Forelimb muscle (tissue), 1 donor: ENCODE measurements around the gene XRCC6. TPM values are rescaled to one million over a fixed set of nuclear protein-coding genes. Genes with fewer than 3 reads are reported as not detected.
"Not testable (repeated sequence)": the region's sequence is repeated elsewhere in the genome, so short reads cannot be mapped to it uniquely, and the experiment has no call there.

Experiments
- DNase-seq: peaks from one replicate; pipeline ENCODE4 v3.0.0-alpha.2; 2013; ENCODE audit warnings: low read depth
- polyA plus RNA-seq: library from polyadenylated mRNA; unstranded; fragments of 120-200 nt; gene quantifications from one replicate; pipeline ENCODE4 v1.2.1, GENCODE V29; 2013; ENCODE audit not compliant: insufficient read length

XRCC6 gene
- 213 TPM for polyA plus RNA-seq

DNA sequence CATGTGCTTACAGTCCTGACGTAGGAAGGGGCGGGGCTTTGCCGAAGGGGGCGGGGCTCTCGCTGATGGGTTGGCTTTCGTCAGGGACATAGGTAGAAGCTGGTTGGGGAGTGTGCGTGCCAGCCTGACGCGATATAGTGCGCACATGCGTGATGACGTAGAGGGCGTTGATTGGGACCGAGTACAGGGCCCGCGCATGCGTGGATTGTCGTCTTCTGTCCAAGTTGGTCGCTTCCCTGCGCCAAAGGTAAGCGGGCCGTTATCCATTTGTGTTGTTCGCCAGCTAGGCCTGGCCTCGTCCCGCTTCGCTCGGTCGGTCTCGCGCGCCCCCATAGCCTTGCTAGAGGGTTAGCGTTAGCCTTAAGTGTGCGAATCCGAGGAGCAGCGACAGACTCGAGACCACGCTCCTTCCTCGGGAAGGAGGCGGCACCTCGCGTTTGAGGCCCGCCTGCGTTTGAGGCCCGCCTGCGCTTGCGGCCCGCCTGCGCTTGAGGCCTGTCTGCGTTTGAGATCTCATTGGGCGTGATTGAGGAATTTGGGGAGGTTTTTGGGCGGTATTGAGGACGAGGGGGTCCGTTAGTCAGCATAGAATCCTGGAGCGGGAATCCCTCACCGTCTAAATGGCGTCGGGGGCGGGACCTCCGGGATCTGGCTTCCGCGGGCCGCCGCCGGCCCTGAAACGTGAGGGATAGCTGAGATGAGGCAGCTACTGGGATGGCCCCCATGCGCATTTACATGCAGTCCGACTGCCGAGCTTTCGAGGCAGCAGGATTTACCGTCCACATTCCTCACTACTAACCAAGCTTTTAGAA, at the start of gene XRCC6:
TSS of gene XRCC6 (plus strand) at position 197 of the 812 bp plus-strand sequence. CDS start 710 bp downstream, outside the sequence.
- peak; percentile 99 for DNase-seq

DNA sequence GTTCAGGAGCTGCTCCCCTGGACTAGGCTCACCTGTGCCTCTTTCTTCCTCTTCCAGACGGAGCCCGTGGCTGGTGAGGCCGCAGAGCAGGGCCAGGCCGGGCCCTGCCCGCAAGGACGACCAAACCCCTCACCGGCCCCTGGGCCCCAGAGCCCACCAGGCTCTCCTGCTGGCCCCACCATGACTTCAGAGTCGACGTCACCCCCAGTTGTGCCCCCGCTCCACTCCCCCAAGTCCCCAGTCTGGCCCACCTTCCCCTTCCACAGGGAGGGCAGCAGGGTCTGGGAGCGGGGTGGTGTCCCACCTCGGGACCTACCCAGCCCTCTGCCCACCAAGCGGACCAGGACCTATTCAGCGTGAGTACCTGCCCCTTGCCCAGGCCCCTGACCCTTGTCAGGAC, 49.3 kb upstream of the XRCC6 start:
- DNase-seq = no peak

DNA sequence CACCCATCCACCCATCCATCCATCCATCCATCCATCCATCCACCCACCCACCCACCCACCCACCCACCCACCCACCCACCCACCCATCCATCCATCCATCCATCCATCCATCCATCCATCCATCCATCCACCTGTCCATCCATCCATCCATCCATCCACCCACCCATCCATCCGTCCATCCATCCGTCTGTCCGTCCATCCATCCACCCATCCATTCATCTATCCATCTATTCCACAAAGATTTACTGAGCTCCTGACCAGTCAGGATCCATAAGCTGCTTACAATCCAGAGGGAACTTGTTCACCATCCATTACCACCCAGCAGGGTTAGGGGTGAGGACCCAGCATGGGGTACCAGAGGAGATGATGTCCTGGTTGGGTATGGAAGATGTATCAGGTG, 48.8 kb upstream of the XRCC6 start:
- DNase-seq = not testable (repeated sequence)

DNA sequence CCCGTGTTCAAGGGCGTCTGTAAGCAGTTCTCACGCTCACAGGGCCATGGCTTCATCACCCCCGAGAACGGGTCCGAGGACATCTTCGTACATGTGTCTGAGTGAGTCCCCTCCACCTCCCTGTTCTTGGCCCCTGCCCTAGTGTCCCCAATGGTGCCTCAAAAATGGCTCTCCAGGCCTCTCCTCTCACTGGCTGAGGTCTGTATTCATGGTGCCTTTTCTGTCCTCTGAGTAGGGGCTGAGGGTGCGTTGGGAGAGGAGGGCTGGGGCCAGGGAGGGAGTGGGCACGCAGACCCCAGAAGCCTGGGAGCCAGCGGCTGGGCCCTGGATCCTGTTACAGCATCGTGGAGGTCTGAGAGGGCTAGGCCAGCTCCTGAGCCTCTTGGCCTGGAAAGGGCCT, 47.4 kb upstream of the XRCC6 start:
- DNase-seq = no peak

DNA sequence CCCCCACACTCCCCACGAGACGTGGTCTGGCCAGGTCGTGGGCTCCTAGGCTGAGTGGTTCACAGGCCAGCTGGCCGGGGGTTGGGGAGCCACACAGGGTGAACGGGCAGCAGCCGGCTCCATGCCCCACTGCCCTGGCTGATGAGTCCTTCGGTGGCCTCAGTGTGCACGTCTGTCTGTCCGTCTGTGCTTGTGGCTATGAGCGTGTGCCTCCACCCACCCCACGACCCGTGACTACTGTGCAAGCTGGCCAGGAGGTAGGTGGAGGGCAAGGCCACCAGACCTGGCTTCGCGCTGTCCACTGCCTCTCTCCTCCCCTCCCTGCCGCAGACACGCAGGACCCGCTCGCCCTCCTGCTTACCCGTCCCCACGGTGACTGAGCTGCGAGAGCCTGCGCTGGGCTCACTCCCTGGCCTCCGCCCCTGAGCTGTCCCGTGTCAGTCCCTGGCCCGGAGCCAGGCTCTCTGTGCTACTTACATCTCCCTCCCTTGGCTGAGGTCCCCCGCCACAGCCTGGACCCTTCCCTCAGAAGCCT, 46.2 kb upstream of the XRCC6 start:
- no peak for DNase-seq

DNA sequence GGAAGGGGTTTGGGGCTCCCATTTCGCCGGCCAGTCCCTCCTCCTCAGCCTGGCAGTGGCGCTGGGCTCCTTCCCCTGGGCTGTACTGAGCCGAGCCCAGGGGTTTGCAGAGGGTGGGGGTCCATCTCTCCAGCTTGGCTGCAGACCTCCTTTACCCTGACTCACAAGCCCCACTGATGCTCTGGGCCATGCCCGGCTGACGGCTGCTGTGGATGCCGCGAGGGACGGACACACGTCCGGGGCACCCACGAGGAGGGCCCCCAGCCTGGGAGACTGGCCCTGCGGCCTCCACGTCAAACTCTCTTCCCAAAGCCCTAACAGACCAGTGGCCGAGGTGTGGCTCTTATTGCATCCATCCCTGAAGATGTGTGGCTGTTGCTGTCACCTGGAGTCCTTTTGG, 45.6 kb upstream of the XRCC6 start:
- DNase-seq = no peak

DNA sequence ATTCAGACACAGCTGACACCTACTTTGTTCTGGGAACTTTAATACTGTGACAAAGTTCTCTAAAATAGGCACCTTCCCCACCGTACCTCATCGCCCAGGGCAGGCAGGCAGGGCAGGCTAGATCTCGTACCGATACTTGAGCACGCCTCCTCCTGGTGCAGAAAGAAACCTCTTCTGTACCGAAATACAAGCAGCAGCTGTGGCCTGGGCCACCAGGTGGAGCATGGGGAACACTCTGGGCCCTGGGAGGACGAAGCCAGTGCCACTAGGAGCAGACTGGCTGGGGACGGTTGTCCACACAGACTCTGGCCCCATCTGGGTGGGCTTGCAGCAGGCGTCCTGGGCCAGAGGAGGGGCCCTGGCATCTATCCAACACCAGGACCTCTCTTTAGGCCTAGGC, 44.2 kb upstream of the XRCC6 start:
- no peak for DNase-seq

DNA sequence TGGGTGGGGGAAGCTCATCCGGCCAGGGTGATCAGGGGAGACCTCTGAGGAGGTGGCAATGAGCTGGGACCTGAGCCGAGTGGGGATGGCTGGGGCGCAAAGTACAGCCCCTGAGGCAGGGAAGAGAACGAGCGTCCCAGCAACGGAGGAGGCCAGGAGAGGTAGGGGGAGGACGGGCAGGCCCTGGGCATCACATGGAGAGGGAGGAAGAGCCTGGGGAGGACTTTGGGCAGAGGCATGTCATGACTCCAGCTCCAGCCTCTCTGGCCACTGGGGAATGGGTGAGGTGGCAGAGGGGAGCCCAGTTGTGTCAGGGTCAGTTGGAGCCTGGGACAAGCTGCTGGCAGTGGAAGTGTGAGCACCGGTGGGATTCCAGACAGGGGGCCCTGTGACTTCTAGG, 43.0 kb upstream of the XRCC6 start:
- DNase-seq = no peak

DNA sequence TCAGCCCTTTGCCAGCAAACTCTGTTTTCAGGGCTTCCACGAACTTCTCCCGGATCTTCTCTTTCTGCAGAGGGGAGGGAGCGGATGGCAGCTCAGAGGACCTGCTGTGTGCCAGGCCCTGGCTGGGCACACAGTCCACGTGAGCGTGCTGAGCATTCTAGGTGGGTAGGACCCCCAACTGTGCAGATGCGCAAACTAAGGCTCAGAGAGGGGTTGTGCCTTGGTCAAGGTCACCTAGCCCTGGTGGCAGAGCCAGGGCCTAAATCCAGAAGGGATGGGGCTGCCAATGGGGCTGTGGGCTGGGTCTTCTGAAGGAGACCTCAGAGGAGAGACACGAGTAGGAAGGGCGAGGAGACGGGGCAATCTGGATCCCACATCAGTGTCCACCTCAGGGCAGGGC, 42.3 kb upstream of the XRCC6 start:
- no peak for DNase-seq

DNA sequence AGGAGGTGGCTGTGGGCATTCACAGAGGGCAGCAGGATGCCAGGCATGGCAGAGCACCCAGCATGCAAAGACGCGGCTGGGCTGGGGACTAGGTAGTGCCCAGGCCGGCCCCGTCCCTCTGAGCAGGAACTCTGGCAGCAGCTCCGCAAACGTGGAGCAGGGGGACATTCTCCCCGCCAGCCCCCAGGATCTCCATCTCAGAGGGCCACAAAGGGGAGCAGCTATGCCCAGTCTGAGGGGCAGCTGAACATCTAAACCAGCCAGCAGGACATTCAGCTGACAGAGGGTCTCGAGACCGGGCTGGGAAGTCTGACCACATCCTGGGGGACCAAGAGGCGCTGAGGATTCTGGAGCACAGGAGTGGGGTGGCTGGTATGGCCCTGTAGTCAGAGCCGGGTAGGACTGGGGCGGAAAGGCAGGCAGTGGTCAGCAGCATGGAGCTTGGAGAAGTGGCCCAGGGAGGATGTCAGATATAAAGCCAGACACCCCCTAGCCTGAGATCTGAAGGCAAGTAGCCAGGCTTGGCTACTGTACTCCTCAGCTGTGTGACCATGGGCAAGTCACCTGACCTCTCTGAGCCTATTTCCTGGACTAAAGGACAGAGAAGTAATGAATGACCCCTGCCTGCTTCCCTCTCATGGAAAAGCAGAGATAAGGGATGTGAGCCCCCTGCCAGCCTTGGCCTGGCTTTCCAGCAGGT, 41.6 kb upstream of the XRCC6 start:
- no peak for DNase-seq

DNA sequence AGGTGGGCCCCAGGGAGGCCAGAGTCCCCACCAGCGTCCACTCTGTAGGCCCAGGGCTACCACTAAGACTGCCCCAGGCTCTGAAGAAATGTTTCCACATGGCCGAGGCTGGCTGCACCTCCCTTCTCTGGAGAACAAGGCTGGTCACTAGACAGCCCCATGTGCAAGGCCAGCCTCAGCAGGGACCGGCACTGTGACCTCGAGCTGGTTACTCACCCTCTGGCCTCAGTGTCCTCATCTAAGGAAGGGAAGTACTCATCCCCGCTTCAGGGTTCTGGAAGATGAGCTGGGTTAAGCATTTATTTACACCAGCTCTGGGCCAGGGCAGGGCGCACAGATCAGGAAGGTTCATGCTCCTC, 41.1 kb upstream of the XRCC6 start:
- DNase-seq = no peak

DNA sequence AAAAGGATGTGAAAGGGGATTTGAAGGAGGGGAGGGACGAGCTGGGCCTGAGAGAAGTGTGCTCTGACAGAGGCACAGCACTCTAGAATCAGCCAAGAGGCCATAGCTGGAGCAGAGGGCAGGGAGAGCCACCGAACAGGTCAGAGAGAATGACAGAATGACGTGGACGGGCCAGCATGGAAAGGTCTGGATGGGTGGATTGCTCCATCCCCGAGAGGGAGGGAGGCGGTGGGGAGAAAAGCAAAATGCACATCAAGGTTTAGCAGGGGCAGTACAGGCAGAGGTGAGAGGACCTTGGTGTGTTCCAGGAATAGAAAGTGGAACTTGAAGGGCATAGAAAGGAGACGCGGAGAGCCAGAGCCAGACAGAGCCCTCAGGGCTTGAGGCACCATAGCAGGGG, 38.4 kb upstream of the XRCC6 start:
- DNase-seq = no peak

DNA sequence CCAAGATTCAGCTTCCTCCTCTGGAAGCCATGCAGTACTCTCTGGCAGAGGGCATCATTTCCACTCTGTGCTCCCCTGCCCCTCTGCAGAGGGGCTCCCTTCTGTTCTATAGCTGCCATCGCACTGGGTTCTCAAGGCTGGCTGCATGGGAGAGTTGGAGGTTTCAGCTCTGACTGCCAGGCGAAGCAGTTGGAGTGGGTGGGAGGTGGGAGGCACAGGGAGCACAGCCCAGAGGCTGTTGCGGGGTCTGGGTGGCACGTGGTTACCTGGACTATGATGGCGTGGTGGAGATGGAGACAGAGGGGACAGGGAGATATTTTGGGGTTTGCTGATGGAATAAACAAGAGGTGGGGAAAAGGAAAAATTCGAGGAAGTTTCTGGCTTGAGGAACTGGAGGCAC, 36.2 kb upstream of the XRCC6 start:
- DNase-seq = no peak

DNA sequence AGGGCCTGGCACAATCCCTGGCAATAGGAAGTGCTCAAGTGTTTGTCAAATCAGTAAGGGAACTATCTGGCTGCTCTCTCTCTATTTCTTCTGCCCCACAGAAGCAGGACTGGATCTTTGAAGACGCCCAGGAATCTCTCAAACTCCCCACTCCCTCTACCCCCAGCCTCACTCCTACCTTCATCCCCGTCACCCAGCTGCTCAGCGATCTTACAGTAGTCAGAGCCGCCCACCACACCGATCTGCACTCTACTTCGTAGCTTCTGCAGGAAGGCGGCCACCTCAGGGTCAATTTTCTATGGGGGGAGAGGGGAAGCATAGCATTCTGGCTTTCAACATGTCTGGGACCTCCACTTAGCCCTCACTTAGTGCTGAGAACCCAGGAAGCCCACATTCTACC, 35.2 kb upstream of the XRCC6 start:
- DNase-seq = no peak

DNA sequence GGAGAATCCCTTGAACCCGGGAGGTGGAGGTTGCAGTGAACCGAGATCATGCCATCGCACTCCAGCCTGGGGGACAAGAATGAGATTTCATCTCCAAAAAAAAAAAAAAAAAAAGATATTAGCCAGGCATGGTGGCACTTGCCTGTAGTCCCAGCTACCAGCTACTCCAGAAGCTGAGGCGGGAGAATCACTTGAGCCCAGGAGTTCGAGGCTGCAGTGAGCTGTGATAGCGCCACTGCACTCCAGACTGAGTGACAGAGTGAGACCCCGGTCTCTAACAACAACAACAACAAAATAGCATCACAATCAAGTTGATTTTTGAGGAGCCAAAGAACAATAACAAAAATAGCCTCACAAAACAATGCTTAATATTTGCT, 33.8 kb upstream of the XRCC6 start:
- DNase-seq = no peak

DNA sequence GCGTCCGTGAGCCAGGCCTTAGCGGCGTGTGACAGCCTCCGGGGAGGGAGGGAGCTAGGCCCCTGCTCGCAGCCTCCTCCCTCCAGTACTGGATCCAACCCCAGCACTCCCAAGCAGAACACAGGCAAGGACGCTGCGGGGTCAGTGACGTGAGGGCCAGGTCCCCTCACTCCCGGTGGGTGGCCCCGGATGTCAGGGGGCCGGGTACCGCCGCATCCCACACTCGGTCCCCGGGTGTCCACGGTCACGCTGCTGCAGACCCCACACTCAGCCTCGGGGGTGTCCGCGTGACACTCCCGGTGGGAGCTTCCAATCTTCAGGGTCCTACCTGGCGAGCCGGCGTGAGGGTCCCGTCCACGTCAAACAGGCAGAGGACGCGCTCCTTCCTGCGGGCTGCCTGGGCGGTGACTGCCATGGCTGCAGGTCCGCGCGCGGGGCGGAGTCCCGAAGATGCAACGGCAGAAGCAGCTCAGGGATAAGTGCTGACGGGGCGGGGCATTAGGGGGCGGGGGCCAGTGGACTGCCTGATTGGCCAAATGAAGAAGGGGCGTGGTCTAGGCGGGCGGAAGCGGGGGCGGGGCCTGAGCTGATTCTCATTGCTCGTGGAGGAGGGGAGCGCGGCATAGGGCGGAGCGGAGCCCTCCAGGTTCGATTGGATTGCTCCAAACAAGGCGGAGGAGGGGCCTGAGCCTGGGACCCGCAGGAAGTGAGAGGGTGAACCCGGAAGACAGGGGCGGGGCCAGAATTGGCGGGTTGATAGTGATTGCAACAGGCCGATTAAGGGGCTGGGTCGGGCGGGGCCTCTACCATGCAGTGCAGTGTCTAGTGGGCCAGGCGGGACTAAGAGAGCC, 31.5 kb upstream of the XRCC6 start, which contains the start of gene PMM1:
TSS of gene PMM1 (minus strand) at position 450 of the 851 bp plus-strand sequence. CDS start at position 415, 35 bp downstream.
- peak; percentile 96 for DNase-seq

DNA sequence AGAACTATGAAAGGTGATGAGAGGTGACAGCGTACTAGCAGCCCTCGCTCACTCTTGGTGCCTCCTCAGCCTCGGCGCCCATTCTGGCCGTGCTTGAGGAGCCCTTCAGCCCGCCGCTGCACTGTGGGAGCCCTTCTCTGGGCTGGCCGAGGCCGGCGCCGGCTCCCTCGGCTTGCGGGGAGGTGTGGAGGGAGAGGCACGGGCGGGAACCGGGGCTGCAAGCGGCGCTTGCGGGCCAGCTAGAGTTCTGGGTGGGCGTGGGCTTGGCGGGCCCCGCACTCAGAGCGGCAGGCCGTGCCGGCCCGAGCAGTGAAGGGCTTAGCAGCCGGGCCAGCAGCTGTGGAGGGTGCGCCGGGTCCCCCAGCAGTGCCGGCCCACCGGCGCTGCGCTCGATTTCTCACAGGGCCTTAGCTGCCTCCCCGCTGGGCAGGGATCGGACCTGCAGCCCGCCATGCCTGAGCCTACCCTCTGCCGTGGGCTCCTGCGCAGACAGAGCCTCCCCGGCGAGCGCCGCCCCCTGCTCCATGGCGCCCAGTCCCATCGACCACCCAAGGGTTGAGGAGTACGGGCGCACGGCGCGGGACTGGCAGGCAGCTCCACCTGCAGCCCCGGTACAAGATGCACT, 27.6 kb upstream of the XRCC6 start:
- not testable (repeated sequence) for DNase-seq

DNA sequence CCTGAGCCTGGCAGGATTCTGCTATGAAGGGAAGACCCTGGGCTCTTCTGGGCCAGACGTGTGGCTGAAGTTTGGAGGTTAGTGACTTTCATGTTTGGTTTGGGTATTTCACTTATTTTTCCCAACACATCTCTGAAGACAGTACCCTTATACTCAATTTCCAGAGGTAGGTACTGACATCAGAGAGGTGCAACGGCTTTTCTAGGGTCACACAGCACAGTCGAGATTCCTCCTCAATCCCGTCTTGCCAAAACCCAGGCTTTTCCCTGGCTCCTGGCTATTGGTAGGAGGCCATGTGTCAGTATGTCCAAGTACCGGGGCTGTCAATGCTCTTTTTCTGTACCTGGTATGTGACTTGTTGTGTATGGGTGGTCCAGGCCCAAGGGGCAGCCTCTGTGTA, 25.4 kb upstream of the XRCC6 start:
- no peak for DNase-seq

DNA sequence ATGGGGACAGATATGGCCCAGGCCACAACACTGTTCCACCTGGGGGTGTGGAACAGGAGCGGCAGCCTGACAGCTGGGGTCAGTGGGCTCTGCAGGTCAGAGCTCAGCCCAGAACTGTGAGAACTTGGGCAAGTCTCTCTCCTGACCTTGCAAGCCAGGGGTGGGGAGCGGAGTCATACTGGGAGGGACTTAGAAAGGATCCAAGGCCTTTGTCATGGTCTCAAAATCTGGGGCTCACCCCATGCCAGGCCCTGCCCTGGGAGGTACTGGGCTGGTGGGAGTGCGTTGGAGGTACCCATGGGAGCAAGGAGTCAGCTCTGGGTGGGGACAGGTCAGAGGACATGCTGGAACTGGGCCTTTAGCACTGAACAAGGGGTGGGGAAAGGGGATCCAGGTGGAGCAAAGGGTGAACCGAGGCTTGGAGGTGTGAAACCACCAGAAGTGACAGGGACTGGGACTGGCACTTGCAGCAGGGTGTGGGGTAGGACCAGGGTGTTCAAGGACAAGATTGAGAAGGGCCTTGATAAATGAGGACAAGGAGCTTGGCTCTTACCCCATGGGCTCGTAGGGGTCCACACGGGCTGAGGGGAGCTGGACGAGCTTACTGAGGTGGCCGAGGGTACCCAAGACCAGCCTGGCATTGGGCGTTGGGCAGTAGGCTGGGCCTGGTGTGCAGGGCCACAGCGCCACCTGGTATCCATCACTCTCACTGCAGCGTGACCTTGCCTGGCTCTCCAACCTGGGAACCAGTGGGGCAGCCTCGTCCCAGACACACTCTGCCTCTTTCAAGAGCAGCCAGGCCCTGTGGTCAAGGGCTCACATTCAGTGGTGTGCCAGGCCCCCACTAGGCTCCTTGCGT, 24.1 kb upstream of the XRCC6 start:
- DNase-seq = no peak

DNA sequence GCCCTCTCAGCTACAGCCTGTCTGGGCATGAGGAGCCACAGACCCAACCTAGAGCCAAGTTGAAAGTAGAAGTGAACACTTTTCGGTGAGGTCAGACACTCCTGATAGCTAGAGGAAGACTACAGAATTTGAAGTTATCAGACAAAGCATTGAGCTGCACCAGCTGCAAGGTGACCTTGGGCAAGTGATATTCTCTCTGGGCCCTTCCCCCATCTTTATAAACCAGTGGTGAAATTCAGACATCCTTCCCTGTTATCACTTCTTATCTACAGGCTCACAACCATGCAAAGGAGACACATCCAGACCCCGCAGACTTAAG, 23.5 kb upstream of the XRCC6 start:
- no peak for DNase-seq

DNA sequence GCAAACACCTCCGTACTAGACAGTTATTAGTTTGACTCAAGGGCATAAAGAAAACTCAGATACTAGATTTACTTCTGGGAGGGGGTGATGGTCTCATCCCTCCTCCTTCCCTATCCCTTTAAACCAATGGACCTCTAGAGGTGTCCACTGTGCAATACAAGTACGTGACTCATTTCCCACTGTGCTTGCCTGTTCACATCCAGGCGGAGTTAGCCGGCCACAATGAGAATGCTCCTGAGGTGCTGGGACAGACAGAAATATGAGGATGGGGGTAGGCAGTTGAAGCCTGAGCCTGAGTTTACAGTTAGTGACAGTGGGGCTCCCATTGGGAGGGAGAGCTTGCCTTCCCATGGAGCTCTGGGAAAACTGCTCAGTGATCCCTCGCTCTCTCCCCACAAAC, 23.0 kb upstream of the XRCC6 start:
- no peak for DNase-seq
